Activated CD4-positive, alpha-beta T cell treated with anti-CD3 and anti-CD28 coated beads, Interleukin-2, Interleukin-6, amounts not matched to agents 100 ng/mL and 50 ng/mL, durations not matched to agents 16 hours and 8 hours (primary cell): Measurements from ENCODE around the gene PTPRU.
"Not testable (repeated sequence)": the region's sequence is repeated elsewhere in the genome, so short reads cannot be mapped to it uniquely, and the experiment has no call there.

Experiments
- DNase-seq: peaks from one replicate; pipeline ENCODE4 v3.0.0-alpha.2; 2020

The PTPRU gene

DNA sequence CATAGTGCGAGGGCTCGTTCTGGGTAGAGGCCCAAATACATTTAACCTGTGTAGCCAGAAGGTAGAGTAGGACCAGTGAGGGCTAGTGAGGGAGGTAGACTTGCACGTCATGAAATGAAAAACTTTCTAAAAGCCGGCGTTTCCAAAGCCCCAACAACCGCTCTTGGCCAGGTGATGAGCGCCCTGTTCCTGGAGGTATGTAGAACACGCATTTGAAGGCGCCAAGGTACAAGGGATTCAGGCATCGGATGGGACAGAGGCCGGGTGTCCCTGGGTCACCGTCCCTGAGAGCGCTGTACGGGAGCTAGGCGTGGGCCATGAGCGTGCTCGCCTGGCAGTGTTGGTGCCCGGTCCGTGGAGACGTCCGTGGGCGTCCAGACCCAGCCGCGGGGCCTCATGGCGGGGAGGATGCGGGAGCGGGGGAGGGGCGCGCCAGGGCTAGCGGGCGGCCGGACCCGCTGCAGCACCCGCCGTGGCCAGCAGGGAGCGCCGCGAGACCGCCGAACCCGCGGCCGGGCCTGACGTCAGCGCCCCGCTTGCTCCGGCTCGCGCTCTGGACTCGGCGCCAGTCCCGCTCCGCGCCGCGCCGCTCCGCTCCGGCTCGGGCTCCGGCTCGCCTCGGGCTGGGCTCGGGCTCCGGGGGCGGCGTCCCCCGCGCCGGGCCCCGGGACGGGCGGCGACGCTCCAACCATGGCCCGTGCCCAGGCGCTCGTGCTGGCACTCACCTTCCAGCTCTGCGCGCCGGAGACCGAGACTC is at the start of gene PTPRU:
TSS of gene PTPRU (plus strand) at position 568 of the 757 bp plus-strand sequence. CDS start at position 691, 123 bp downstream.
- DNase-seq, result peak; percentile 86

DNA sequence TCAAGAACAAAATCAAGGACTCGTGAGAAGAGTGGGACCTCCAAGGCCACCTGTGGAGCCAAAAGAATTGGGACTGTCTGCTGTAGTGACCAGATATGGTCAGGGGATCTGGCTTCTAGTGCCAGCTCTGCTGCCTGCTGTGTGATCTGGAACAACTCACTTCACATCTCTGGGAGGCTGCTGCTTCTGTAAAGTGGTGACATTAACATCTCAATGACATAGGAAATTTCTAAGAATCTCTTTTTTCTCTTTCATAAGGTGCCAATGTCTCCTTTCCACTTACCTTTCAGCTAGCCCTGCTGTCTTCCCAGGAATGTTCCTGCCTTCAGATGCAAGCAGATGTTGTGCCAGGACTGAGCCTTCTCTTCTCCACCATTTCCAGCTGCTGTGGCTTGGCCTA is 49.6 kb upstream of the PTPRU start:
- no peak for DNase-seq

- DNase-seq, result no peak
Measured at GRCh38 chr1:29190718-29191117, 45.6 kb upstream of the PTPRU start.

GRCh38 chr1:29193879-29194455 is 42.4 kb upstream of the PTPRU start:
- no peak for DNase-seq

DNA sequence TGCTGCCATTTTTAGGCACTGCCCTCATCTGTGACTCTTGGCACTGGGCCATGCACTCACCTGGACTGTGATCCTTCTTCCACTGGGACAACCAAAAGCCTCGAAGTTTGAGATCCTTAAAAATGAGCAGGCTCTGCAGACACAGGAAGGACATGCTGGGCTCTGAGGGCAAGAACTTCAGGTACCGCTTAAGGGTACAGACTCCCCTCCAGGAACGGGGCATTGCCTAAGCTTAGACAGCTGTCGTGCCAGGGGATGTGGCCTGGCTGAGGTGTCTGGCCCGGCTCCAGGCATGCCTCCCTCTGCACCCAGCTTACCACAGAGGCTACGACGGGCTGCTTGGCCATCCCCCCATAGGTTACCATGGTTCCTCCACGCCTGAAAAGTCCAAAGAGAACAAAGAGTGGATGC is 40.4 kb upstream of the PTPRU start:
- no peak for DNase-seq

GRCh38 chr1:29196863-29197589 is 39.3 kb upstream of the PTPRU start:
- no peak for DNase-seq

DNA sequence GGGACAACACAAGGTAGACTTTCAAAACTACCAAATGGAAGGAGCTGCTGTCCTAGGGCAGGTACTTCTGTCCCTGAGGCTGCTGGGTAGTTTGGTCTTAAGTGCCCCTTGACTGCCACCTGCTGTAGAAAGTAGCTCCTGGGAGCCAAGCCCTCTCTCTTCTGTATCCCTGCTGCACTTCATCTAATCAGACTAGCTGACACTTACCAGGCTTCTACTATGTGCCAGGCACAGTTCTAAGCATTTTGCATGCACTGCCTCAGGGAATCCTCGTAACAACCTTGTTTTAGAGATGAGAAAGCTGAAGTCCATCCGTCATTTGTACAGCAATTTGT is 38.8 kb upstream of the PTPRU start:
- peak; percentile 38 for DNase-seq

DNA sequence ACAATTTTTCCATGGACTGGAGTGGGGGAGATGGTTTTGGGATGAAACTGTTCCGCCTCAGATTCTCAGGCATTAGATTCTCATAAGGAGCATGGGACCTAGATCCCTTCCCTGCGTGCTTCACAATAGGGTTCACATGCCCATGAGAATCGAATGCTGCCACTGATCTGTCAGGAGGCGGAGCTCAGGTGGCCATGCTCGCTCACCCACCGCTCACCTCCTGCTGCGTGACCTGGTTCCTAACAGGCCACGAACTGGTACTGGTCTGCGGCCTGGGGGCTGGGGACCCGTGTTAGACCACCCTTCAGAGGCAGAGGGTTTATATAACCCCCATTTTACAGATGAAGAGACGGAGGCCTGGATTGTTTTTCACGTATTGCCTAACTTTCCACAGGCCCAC is 38.3 kb upstream of the PTPRU start:
- DNase-seq, result no peak

DNA sequence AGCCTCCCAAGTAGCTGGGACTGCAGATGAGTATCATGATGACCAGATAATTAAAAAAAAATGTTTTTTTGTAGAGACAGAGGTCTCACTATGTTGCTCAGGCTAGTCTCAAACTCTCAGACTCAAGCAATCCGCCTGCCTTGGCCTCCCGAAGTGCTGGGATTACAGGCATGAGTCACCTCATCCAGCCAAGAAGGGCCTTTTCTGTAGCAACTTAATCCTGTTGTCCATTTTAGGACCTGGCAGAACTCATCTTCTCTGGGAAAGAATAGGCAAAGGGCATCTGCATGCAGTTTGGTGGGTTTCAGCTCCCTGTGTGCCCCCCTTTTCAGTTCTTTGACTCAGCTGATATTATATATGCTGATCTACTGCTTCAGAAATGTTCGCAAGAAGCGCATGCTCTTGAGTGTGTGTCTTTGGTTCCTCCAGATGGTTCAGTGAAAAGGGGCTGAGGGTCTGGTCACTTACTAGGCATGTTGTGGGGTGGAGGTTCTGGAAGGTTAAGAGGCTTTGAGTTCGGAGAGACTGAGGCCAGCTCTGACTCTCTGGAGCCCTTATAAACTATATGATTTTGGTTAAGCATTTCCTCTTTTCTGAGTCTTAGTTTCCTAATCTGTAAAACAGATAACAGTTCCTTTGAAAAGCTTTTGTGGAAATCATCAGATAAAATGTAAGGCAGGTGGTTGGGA is 35.3 kb upstream of the PTPRU start:
- no peak for DNase-seq

DNA sequence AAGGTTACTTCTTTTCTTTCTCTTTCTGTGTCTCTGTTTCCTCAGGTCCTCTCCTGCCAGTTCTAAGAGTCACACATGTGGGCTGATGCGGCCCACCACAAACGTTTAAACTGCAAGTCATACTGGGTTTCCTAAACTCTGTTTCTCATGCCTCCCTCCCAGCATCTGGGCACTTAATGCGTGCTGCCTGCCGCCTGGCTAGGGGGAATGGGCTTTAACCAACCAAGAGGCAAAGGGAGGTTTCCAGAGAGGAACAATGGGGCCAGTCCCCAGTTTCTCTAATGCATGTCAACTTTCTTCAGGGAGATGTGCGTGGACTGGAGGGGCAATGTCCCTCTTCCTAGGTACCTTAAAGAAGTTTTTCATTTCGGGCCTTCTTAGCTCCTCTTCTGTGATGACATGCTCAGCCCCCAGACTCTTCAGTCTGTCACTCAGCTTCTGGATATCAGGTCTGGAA is 34.7 kb upstream of the PTPRU start:
- no peak for DNase-seq

DNA sequence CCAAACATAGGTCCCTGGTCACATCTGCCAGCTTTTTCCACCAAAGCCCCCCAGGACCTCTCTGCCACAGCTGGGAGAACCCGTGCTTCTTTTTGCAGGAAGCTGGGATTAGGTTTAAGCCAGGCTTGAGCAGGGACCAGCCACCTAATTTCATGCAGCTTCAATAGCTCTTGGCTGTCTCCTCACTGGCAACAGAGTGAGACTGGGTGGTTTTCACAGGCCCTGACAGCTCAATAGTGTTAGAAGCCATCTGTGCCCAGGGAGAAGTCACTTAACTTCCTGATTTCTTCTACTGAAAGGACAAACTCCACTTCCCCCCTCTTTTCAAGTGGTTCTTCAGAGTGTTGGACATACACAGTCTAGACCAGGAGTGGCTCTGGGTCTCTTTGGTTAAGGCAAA is 34.3 kb upstream of the PTPRU start:
- DNase-seq, result no peak

- DNase-seq, result peak; percentile 94
Measured at GRCh38 chr1:29202584-29203340, 33.6 kb upstream of the PTPRU start.

DNA sequence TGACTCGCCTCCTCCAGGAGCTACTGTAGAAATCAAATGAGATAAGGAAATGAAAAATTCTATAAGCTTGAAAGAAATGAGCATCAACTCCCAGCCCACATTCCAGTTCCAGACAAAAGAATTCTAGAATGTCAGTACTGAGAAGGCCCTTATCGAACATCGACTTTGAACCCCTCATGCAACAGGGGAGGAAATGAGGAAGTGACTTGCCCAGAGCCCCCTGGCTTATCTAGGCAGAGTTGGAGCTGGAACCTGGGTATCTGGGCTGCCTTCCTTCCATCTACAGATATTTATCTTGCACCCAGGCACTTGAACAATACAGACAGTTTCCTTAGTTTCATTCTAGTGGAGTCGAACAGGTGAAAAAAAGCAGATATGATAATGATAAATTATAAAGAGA is 27.9 kb upstream of the PTPRU start:
- no peak for DNase-seq

DNA sequence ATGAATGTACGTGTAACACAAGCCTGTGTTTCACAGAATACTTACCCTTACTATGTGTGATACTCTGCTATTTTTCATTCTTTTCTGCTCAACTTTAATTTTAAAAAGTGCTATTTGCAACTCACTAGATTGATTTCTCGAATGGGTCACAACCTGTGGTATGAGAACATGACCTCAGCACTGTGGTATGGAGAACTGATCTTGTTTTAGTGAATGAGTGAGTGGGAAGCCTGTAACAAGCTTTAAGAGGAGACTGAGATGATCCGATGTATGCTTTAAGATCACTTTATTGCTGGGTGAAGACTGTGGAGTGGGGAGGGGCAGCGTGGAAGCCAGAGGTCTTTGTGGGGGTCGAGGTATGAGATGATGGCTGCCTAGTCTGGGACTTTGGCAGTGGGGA is 27.1 kb upstream of the PTPRU start:
- no peak for DNase-seq

DNA sequence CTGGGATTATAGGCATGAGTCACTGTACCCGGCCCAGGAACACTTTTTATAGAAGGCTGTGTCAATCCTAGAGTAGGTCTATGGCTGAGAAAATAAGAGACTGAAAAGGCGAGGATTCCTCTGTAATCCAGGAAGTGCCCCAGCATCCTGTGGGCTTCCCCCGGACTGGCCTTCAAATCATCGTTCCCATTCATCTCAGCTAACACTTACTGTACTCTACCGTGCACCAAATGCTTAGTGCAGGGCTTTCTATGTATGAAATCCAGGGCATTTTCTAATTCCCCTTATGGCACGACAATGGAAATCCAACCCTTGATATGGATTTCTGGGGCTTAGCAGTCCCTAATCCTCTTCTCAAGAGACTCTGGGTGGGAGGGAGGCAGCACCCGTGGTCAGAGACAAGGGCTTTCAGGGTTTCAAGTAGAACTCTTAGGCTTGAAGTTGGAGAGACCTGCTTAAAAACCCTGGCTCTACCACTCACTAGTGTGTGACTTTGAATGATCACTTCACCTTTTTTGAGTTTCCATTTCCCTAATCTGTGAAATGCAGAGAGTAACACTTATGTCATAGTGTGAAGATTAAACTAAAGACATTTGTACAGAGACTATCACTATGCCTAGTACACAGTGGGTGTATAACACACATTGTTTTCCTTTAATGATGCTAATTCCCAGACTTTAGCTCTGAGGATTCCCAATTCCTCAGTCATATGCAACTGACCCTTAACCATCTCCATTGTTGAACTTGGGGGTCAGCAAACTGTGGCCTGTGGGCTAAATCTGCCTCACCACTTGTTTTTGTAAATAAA is 25.8 kb upstream of the PTPRU start:
- no peak for DNase-seq

GRCh38 chr1:29211086-29212030 is 25.0 kb upstream of the PTPRU start:
- DNase-seq, result no peak

GRCh38 chr1:29213055-29213454 is 23.3 kb upstream of the PTPRU start:
- no peak for DNase-seq

DNA sequence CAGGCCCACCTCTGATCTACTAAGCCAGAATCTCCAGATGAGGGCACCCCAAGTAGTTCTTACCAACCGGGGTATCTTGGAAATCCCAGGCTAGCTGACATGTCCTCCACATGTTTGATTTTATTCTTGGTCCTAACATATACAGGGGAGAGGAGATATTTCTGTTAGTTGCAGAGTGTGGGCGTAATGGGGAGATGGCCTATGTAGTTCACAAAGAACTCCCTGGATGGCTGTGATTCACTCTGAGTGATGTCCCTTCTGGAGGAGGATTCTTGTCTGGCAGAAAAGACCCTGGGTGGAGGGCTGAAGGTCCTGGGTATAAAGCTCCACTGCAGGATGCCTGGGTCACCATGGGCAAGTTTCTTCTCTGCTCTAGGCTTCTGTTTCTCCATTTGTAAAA is 18.7 kb upstream of the PTPRU start:
- DNase-seq, result no peak

- no peak for DNase-seq
Measured at GRCh38 chr1:29218223-29218622, 18.1 kb upstream of the PTPRU start.

DNA sequence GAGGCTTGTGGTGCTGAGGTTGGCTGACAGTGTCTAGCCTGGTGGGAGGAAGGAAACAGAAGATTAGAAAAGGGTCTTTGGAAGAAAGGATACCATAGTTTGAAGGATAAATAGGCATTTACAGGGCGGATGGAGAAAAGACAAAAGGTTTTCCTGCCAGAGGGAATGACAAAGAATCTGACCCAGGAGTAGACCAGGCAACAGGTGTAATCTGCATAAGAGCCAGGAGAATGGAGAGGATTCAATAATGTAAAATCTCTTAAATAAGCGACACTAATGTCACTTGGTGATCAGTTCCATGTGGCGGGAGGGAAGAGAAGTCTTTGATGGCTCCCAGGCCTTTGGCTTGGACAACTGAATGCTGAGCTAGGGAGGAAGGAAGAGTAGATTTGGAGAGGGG is 15.0 kb upstream of the PTPRU start:
- DNase-seq, result no peak

DNA sequence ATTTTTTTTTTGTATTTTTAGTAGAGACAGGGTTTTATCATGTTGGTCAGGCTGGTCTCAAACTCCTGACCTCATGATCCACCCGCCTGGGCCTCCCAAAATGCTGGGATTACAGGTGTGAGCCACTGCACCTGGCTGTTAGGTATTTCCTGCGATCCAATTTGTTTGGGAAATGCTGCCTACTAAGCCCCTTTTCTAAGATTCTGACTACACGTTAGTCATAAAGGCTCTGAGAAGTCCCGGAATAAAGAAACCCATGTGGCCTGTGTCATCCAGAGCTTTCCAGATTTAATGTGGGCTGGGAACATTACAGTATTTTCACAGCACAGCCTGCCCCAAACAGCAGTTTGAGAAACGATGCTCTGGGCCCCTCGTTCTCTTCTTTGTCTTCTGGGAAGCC is 14.1 kb upstream of the PTPRU start:
- not testable (repeated sequence) for DNase-seq
